GM19468 (cell line): ENCODE results near the gene ELMO1.

Source experiments
- ATAC-seq: cut with Tn5 transposase; IDR thresholded peaks from one replicate; pipeline ENCODE4 v1.9.1; 2021; ENCODE audit warnings: mild to moderate bottlenecking, moderate library complexity, moderate number of reproducible peaks; ENCODE audit not compliant: unreplicated experiment; ENCODE audit errors: extremely low read depth

ELMO1 gene

DNA sequence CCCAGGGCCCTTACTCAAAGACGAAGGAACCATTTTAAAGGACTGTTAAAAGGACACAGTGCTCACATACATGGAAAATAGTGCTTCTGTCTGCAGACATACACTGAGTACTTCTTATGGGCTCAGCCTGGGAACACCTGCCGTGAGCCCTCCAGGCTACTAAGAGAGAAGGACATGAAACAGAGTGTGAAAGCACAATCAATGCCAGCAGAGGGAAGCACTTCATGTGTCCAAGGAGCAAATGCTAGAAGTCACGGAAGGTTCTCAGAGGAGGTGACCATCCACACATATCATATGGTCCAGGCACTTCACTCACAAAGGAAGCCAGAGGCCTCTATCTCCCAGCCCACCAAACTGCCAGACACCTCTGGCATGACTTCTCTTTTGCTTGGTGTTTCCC is 15.5 kb downstream of the ELMO1 start:
- ATAC-seq, result no peak

DNA sequence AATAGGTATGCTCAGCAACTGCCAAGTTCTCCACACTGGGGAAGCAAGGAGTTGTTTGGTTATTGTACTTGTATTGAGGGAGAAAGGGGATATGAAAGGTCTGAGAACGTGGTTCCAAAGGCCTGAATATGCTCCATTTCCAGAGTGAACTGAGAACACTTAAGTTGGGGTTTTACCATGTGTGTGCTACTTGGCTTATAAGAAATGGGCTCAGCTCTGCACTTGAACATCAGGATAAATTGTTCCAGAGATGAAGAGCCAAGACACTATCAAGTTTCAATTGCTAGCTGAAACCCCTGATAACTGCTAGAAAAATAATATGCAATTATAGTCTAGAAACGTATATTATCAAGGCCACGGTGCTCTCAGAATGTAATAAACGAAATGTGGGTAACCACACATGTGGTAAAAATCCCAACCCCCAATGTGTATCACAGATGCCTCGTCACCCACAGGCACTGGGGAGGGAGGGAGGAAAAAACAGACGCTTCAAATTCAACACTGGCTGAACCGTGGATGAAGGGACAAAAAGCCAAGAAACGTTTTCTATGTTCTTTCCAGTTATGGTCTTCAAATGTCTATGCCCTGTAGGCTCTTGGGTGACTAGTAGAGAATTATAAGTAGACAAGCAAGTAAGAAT is 16.3 kb downstream of the ELMO1 start:
- no peak for ATAC-seq

GRCh38 chr7:37431413-37431812 is 17.3 kb downstream of the ELMO1 start:
- ATAC-seq, result no peak

GRCh38 chr7:37430640-37431039 is 18.0 kb downstream of the ELMO1 start:
- no peak for ATAC-seq

DNA sequence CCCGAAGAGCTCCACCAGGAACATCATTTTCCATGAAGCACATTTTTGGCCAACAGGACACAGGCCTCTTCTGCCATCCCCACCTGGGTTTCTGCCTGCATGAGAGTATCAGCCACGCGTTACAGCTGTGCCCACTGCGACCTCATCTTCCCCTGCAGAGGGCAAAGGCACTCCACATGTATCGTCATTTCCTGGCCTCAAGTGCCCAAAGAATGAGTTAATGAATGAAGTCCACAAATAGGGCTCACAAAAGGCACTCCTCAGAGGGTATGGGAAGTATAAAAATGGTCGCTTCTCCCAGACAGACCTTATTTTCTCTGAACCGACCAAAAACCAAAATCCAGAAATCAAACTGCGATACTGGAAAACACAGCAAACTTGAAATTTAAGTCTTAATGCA is 18.5 kb downstream of the ELMO1 start:
- no peak for ATAC-seq

DNA sequence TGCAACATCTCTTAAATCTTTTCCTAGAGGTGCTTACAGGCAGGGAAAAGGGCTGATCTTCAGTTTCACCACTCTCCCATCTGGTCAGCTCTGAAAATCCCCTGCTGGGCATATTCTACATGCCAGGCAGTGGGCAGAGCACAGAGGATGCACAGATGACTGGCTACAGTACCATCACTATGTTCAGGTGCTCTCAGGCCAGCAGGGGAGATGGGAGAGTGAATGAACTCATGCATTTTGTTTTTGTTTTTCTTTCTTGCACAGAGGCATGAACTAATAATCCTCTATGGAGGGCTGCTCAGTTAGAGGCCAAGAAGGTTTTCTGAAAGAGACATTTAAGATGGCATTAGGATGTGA is 19.3 kb downstream of the ELMO1 start:
- ATAC-seq, result no peak

DNA sequence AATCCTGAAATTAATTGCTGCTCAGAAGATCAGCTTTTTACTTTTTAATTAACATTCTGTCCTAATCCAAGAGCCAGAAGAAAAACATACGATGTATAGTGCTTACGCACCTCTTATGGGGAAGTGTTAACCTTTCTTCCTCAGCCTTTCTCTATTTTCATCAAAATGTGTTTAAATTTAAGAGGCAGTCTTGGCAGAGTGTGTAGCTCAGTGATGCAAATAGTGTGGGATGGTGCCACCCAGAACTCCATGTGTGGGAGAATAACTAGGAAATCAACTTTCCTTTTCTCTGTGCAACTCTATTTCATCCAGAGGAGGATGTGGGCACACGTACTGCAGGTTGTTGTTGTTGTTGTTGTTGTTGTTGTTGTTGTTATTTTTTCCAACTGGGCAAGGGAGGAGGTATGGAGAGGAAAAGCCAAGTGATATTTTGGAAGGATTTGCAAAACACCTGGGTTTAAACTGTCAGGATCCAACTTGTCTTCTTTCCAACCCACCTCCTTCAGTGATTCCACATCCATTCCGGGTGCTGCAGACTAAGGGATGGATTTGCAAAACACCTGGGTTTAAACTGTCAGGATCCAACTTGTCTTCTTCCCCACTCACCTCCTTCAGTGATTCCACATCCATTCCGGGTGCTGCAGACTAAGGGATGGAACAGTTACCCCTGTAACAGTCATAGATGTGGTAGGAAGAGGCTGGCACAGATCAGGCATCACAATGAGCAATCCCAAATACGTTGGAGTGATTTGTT is 19.8 kb downstream of the ELMO1 start:
- ATAC-seq, result no peak

GRCh38 chr7:37427276-37427940 is 21.3 kb downstream of the ELMO1 start:
- no peak for ATAC-seq

DNA sequence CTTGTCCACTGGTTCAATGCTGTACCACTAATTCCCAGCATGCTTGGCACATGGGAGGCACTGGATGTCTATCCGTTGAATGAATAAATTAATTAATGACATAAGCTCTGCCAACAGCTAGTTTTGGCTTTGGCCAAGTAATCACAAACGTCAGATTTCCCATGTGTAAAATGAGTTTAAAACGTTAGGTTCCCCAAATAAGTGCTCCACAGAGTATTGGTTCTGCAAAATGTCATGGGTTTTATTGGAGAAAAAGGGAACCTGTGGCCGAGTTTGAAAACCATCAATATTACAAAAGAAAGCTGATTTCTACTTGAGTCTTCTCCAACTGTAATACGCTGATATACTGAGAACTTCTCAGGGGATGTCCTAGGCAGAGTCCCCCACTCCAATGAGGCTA is 23.2 kb downstream of the ELMO1 start:
- no peak for ATAC-seq

DNA sequence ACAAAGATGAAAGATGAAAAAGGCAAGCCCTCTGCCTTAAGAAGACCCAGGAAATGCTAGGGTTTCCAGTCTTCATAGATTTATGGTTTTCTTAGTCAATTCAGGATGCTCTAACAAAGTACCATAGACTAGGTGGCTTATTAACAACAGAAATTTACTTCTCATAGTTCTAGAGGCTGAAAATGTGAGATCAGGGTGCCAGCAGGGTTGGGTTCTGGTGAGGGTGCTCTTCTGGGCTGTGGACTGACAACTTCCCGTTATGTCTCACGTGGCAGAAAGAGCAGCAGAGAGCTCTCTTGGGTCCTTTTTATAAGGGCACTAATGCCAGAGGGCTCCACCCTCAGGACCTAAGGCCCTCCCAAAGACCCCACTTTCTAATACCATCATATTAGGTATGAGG is 23.7 kb downstream of the ELMO1 start:
- ATAC-seq, result no peak

DNA sequence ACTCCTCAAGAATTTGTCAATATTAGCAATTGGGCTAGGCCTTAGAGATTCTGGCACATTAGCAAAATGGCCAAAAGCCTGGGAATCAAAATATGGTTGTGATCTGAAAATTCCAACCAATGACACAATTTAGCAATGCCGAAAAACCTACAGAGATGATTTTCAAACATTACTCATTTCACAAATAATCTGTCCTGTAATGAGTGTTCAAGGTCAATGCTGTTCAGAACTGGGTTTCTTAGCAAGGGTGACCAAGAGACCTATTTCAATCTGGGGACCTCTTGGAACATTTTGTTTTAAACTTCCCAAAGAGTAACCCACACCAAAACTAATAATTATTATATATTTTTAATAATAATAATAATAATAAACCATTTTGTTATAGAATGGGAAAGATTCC is 24.1 kb downstream of the ELMO1 start:
- ATAC-seq, result no peak

GRCh38 chr7:37421861-37422500 is 26.7 kb downstream of the ELMO1 start:
- ATAC-seq, result no peak

DNA sequence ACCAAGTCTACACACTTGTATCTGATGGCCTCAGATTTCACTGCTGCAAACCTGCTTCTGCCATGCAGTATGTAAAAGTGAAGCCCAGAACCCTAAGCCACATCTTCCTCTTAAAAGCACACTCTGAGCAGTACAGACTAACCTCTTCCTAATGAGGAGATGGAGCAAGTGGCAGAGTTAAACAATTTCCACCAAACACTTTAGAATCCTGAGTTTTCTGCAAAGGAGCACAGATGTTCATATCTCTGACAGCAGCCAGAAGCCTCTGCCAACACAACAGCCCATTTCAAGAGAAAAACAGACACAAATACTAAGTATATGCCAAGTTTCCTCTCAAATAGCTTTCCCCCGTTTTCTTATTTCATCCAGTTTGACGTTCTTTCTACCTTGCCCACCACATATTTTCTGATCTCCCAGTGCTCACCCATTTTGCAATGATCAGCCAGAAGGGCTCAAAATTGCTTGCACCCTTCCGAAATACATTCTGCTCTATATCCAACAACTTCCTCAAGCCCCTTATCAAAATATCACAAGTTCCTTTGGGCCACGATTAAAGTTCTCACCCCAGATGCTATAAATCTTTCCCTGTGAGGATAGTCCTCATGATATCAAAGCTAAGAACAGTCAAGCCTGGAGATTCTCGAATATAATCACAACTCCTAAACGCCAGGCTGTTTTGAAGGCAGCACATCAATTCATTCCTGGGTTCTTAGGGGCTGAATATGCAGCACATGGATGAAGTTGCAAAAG is 27.5 kb downstream of the ELMO1 start:
- no peak for ATAC-seq

GRCh38 chr7:37419496-37419895 is 29.2 kb downstream of the ELMO1 start:
- ATAC-seq, result no peak

GRCh38 chr7:37418381-37418780 is 30.3 kb downstream of the ELMO1 start:
- no peak for ATAC-seq

- no peak for ATAC-seq
Observed at GRCh38 chr7:37417107-37417474, 31.6 kb downstream of the ELMO1 start.

DNA sequence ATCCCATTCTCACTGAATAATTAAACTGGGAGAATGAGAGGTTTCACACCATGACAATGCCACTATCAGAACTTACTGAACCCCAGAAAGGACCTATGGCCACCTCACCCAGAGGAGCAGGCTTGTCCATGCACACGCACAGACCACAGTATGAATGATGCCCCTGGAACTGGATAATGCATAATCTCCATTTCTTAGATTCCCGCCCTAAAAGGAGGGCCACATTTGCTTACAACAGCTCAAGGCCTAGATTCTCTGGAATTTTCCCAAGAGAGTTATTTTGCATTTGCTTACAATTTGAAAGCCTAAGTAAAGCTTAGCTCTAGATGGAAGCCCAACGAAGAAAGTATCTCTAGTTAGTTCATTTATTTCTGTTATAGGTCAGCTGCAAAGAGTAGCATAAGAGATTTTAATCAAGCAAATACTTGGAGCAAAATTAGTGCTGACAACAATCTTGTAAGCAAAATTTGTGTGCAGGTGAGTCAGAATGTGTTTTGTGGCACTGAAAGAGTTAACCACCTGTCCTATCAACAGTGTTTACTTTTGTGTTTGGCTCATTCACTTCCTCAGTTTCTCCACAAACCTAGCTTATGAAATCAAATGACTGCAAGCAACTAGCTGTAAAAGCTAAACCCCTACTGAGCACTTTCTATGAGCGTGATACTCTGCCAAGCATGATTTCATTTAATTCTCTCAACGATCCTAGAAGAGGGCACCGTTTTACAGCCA is 32.1 kb downstream of the ELMO1 start:
- ATAC-seq, result no peak

DNA sequence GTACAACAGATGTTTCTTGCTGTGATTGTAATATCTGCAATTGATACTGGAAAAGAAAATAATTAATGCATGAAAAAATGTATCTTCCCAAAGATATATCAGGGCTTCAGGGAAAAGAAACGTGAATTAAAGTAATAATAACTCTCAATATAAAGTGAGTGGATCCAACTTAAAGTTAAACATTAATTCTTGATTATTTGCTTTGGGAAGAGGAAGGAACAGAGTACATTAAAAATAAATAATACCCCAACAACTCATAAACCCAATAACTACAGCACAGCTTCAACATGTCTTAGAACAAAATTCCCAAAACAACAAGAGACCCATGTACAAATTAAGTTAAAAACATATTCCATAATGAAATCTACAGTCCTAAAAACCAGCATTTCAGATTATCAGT is 33.0 kb downstream of the ELMO1 start:
- ATAC-seq, result no peak

DNA sequence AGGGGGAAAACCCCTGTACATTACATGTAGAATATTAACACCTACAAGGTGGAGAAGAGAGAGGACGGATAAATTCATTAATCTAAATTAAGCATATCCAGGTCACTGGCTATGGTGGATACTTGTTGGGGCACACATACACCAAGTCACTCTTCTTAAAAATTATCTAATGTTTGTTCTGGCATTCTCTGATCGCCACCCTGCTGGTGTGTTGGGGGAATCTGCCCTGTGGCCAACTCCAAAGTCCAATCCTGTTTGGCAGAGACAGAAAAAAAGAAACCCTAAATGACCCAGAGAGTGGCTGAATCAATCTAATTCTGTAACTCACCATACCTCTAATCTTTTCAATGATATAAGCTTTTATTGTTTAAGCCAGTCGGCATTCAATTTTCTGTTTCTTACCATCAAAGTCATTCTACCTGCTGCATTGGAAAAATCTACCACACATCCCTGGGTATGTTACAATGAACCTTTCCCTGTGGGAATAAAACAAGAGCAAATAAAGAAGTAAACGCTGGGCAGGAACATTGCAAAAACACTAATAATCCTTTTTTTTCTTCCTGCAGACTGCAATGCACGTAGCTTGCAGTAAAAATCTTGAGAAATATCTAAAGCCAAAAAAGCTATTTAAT is 34.2 kb downstream of the ELMO1 start:
- ATAC-seq, result no peak
